Activated gamma-delta T cell treated with anti-CD3 and anti-CD28 coated beads, Interleukin-2, amount 50 U/mL, for 16 hours (primary cell): ENCODE results near the gene SDC1.
"Not testable (repeated sequence)": the region's sequence is repeated elsewhere in the genome, so short reads cannot be mapped to it uniquely, and the experiment has no call there.

Experiments
- DNase-seq: peaks from one replicate; pipeline ENCODE4 v3.0.0-alpha.2; 2020; ENCODE audit warnings: low read depth

The SDC1 gene

DNA sequence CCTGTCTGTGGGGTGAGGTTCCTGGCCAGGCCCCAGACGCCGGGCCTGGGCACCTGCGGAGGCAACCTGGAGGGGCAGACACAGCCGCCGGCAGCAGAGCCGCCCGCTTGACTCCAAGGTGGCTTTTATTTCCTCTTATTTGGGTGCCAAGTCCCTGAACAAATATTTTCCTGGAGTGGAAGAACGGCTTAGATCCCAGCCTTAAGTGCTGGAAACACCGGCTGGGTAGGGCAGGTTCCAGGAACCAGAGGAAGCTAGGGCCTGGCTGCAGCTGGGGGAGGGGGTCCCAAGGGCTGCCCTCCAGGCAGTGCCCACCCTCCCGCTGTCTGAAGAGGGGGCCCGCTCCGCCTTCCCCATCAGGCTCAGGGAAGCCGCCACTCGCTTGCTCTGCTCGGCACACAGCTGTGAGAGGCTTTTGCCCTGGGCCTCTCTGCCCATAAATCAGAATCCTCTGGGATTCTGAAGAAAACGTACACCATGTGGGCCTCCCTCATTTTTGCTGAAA, 28.2 kb downstream of the SDC1 start:
- DNase-seq = no peak

DNA sequence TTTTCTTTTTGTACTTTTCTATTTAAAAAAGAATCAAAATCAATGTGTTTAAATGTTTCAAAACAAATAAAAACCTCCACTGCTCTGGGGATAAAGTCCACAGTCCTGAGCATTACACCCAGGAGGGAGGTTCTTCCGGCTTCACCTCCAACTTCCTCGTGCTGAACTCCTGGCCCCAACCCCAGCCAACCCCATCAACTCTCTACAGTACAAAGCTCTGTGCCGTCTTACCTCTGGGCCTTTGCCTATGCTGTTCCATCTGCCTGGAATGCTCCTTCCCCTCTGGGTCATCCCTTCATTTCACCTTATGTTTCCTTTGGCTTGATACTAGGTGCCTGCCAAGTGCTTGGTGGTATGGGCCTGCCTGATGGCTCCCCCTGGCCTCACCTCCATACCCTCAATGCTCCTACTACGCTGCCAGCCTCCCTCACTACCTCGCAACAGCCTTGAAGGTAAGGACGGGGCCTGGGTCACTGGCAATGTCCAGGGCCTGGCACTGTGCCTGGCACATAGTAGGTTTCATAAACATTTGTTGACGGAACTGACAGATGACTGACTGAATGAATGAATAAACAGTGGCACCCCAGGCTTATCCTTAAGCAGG, 28.8 kb downstream of the SDC1 start:
- DNase-seq = no peak

DNA sequence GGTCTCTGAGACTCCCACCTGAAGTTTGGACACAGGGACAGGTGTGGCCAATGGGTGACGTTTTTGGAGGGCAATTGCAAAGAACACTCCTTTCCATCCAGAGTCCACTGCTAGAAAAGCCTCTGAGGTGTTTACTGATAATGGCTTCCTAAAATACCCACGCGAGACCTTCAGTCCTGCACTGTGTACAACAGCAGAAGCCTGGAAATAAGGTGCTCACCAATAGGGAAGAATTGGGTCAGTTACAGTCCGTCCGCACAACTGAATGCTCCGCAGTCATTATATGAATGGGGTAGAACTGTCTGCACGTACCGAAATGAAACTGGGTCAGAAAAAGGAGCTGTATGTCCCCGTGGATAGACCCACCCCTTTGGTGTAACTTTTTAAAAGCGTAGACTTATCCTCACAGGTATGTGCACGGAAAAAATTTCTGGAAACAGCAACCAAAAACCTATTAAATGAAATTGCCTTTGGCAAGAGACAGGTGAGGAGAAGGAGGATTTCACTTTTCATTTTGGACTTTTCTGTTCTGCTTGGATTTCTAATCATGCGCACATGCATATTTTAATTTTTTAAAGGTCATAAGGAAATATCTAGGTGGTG, 29.4 kb downstream of the SDC1 start:
- DNase-seq = no peak

DNA sequence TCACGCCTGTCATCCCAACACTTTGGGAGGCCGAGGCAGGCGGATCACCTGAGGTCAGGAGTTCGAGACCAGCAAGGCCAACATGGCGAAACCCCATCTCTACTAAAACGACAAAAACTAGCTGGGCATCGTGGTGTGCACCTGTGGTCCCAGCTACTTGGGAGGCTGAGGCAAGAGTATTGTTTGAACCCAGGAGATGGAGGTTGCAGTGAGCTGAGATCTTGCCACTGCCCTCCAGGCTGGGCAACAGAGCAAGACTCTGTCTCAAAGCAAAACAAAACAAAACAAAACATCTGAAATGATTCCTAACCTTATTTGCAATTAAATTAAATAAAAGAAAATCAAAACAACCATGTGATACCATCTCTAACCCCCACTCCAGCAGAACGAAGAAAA, 29.9 kb downstream of the SDC1 start:
- not testable (repeated sequence) for DNase-seq

DNA sequence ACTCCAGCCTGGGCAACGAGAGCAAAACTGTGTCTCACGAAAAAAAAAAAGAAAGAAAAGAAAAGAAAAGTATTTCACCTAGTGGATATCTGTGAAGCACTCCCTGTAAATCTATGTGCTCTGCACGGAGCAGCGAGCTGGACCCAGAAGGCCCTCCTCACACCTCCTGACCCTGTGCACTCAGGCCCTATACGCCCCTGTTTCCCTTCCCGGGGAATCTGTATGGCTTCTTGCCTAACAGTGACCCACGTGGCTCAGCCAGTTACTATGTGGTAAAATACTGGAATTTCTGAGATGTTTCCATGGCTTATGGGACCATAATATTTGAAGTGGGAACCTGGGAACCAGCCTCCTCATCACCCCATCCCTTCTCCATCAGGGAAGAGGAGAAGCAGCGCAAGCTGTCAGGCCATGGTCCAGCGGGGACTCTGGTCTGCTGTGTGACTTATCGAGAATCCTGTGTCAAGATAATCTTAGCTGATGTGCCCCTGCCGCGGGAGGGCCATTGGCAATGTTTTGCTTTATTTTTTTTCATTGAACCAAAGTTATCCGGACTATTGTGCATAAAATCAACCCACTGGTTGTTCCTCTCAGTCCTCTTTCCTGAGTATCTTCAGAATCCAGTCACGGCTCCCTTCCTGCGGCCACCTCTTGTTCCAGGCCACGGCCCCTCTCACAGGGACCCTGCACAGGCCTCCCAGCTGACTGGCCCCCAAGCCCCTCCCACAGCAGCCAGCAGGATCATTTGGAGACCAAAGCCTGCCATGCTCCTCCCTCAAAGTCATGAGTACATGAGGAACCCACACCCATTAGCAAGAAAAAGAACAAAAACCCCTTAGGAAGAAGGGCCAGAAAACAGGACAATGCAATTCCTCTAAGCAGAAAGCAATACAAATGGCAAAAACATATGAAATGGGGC, 30.6 kb downstream of the SDC1 start:
- no peak for DNase-seq

DNA sequence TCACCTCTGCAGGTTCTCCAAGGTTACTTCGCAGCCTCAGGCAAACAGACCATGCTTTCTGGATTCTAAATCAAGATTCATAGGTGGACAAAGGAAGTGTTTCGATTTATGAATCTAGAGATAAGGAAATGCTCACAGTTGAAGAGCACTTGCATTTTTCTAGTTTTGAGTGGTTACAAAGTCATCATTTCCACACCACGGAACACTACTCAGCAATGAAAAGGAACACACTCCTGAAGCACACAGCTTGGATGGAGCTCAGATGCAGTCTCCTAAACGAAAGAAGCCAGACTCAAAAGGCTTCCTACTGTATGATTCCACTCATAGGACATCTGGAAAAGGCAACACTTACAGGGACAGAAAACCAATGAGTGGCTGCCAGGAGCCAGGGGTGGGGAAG, 31.7 kb downstream of the SDC1 start:
- no peak for DNase-seq

DNA sequence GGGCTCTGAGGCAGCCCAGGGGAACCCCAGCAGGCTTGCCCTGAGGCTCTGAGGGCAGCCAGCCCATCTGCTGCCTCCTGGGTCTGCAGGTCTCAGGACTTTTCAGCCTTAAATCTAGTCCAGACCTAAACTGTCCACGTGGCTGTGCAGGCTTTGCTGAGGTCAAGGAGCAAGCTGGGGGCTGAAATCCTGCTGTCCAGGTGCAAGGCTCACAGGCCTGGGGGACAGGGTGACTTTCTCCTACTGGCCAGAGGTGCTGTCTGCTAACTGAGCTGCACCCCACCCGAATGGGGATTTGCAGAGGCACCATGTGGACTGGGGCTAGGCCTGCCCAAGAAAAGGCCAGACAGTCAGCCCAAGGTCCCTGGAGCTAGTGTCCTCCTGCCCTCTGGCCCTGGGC, 32.1 kb downstream of the SDC1 start:
- DNase-seq = no peak

DNA sequence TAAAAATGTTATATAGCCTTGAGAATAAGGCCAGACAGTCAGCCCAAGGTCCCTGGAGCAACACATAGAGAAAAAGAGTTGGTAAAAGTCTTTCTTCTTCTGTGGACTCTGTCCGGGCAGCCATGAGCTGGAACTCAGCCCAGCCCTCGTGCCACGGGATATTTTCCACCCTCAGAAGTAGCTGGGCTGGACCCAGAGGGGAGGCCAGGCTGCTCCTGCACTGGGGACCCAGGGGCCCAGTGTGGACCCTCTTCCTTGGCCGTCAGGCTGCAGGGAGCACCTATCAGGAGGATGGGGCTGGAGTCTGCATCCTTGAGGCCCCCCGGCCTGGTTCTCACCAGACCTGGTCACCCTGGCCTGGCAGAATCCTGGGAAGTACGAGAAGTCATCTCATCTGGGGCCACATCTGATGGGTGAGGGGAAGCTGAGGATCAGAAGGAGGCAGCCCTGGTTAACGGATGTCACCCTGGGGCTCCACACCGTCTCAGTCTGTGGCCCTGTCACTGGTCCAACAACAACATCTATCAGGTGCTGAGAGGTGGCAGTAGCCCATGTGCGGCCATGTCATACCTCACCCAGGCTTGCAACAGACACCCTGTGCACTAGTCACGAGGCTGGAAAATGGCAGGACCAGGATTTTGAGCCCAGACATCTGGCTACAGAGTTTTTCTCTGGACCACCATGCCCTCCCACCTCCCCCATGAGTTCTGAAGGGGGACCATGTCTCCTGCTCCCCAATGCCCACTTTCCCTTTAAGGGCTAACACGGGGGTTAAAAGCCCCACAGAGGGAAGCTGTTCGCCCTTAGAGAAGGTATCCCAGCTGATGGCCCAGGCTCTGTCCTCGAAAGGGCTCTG, 33.0 kb downstream of the SDC1 start:
- no peak for DNase-seq

DNA sequence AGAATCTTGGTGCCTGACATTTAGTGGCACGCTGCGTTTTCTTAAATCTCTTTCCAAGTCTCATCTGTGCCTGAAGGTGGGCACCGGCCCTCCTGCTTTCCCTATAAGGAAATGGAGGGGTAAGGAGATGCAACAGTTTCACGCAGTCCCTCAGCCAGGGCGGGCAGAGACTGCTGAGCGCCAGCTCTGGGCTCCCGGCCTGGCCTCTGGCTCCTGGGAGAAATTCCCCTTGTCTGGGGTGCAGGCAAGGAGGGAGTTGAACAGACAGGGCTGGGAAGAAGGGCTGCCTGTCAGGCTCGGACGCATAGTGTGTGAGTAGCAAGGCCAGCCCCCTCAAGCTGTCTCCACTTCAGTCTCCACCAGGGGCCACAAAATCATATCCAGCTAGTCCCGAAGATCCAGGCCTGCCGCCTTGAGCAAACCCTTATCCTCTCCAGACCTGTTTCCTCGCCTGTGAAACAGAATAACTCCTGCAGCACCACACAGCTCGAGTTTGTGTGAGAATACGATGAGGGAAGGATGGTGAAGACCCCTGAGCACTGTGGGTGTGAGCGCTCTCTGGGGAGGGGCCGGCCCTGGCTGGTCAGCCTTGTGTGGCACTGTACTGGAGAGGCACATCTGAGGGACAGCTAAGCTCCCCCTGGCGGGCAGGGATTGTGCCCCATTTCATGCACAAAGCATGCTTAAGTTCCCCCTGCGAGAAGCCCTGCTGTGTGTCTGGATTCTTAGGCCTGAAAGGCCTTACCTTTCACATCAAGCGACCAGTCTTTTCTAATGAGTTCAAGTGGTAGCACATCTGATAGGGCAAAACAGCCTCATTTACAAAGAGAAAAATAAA, 33.8 kb downstream of the SDC1 start:
- no peak for DNase-seq

DNA sequence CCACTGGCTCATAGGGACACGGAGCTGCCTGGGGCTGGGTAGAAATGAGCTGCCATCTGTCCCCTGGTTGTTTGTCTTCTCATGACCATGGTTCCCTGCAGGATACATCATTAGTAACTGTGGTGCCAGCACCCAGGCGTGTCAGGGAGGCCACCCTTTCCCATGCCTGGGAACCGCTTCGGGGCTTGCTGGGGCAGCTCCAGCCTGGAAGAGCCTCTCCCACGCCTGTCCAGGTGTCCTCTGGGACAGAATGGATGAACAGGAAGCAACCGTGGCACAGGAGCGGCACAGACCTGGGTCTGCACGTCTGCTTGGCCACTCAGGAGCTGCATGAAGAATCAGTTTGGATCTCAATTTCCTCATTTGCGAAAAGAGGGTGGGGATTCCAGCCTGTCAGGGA, 34.8 kb downstream of the SDC1 start:
- no peak for DNase-seq

DNA sequence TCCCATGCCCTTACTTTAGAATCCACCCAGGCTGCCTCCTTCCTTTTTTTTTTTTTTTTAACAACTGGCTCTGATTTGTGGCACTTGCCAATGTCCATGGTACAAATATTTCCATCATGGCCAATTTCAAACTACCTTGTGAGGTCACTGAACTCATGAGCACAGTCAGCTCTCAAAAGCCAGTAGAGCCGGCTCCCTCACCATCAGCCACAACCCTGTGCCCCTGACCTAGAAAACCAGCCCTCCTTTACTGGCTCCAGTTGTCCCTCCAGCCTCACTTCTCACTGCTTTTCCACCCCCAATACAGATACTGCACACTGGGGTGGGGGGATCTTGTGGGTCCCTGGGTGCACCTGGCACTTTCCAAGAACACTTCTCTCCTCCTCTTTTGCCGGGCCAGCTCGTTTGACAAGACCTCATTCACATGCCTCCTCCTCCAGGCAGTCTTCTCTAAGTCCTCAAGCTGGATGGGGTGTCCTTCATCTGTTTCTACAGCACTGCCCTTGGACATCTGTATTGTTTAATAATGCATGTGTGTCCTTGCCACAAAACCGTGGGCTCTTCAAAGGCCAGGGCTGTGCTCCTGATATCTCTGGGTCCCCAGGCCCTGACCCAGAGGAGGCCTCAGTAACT, 35.5 kb downstream of the SDC1 start:
- no peak for DNase-seq

DNA sequence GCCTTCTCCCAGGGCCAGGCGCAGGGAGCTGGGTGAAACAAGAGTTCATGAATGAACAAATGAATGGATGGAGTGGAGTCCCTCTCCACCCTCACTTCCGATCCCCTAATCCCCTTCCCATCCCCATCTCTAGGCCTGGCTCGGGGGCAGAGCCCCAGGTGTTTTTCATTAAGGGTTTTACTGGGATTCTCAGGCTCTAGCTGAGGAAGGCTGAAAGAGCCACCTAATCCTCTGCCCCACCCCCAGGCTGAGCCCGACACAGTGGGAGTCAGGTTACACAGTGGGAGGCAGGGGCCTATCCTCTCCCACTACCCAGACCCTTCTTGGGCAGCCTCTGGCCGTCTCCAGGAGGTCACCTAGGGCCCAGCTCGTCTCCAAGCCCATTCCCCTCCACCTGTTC, 36.1 kb downstream of the SDC1 start:
- DNase-seq = no peak

DNA sequence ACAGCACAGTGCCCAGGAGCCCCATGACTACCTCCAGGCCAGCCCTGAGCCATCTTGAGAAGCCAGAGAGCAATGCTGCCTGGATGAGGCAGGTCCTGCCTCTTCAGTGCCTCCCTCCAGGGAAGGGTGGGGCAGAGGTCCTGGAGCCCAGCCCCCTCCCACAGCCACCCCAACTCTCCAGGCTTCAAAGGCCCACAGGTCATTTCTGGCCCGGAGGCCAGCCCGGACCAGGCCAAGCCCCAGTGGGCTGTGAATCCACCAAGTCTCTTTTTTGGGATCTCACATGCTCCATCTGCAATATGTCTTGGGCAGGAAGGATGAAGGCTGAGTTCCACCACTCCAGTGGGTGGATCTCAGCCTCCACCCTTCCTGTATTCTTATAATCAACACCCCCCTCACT, 36.7 kb downstream of the SDC1 start:
- no peak for DNase-seq

DNA sequence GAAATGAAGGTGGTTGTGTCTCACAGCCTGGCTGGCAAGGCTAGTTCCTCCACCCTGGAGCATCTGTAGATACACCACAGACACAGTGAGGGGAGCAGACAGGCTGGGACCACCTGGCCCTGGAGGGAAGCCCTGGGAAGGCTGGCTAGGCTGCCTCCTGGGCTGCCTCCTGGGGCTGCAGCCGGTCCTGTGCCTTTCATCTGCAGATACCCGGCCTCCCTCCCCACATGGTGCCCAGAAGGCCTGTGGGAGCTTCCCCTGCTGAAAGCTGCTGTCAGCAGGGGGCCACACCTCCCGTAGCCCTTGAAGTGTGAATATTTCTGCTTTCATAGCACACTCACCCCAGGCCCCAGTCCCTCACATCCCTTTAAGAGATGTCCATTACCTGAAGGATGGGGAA, 37.6 kb downstream of the SDC1 start:
- no peak for DNase-seq

DNA sequence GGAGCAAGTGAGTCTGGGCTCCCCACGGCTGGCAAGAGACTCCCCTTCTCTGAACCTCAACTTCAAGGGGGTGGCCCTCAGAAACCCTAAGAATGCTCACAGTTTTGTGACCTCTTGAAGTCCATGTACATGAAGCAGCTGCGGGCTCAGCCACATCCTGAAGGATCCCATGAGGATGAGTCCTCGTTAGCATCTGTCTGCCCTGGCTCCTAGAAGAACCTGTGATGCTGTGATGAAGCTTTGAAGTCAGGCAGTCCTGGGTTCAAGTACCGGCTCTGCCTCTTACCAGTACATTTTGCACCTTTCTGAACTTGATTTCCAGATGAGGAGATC, 38.1 kb downstream of the SDC1 start:
- DNase-seq = no peak

DNA sequence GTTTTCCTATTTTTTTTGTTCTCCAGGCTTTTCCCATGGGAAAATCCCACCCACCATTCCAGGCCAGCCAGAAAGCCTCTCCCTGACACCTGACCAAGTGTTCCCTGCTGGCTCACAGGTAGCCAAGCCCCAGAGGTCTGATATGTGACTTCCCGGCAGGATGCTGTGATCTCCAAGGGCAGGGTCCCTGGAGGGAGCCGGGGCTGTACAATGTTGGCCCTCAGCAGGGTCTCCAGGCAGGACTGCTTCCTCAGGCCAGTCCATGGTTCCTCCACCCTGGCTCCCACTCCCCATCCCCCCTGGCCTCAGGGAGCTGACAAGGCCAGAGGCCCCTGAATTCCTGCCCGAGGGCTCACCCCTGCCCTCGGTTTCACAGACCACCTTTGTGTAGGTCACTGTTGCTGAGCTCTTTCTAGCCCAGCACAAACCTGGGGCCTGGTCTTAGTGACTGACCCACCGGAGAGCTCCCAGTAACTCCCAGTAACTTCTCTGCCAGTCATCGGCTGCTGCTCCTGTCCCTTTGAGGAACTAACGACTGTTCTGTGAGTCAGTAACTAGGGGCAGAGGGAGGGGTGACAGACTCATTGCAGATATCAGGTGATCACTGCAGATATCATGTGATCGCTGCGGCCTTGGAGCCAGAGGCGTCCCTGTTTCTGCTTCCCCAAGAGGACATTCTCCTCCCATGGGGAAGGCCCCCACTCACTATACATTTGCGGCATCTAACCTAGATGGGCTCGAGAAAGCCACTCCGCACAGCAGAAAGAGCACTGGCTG, 38.7 kb downstream of the SDC1 start:
- no peak for DNase-seq

DNA sequence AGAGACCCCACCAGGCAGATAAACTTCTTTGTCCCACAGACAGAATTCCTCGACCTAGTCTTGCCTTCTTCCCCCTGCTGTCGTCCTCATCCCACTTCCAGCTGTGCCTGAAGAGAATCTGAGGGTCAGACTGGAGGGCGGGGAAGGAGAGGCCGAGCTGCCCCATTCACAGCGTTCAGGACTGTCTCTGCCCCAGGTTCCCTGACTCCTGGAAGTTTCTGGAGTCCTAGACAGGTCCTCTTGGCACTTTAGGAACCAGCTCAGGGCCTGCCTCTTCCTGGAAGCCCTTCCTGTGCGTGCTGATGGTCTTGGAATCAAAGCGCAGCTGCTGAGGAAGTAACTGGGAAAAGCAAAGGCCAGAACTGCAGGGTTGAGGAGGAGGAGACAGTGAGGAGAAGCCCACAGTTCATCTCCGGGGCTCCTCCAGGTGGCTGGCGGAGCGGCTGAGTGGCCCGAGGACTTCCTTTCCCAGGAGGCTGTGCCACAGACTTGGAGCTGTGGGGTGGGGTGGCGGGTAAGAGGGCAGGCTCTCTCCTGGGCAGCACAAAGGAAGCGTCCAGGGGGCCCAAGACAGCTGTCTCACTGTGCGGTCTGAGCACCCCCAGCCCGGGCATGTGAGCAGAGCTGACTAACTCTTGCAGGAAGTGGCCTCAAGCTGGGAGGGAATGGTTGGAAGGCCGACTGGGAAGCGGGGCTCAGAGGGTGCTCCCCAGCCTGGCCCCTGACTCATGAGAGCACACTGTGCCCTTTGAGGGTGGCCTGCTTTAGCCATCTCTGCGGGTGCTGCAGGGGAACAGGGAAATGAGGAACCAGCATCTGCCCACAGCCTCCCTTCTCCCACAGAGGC, 39.5 kb downstream of the SDC1 start:
- no peak for DNase-seq

DNA sequence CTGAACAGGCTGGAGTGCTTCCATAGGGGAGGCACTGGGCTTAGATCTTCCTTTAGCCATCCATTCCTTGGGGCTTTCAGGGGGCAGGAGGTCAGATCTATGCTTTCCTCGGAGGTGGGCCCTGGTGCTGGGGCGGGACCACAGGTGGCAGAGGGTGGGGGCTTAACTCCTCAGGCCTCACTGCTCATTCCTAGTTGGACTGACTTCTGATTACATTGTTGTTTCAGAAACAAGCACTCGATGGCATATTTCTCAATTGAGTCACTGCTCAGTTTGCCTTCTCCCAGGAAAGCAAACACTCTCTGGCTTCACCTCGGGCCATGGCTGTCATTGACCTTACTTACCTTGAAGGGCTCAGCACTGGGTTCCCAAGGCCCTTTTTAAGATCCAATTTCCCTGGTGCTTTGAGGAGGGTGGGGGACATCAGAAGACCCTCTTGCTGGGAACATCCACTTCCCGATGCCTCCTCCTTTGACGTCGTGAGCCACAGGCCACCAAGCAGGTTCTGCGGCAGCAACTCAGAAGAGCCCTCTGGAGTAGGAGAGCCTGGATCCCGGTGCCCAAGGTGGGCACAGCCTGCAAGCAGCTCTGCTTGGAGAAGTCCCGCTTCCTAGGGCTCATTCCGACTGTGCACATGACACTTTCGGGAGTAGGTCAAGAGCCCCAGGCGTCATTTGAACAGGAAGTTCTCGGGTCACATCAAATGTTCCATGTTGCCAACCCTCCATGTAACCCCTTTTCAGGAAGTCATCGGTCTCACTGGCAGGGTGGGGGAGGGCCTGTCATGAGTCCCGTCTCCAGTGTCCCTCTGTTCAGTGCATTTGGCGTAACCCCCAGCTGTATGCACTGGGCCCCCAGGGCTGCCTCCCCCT, 40.6 kb downstream of the SDC1 start:
- DNase-seq = no peak
